SK-N-SH (cell line): ENCODE results near the gene BMPR1A. TPM values are rescaled to one million over a fixed set of nuclear protein-coding genes. Genes with fewer than 3 reads are reported as not detected.

ENCODE experiments used
- CTCF ChIA-PET: fragments of 300-600, 350-600 bp; formaldehyde crosslinking; extraction: SDS; loops from one replicate; lab custom pipeline; 2021; lab: Yijun Ruan, JAX
- POLR2A ChIA-PET: fragments of 350-600 bp; sonication (Branson Sonifier 250); formaldehyde crosslinking; extraction: SDS; loops from one replicate; lab custom pipeline; 2020; ENCODE audit warnings: antibody characterized with exemption, inconsistent platforms; lab: Yijun Ruan, JAX
- DNase-seq: peaks from one replicate; pipeline ENCODE4 v3.0.0; 2012
- H2AFZ ChIP-seq: fragments of 200-600 bp; sonication (generic); 2 replicates; pipeline ENCODE4 v1.8.1; 2016; ENCODE audit warnings: antibody characterized with exemption, mild to moderate bottlenecking, low read depth
- H3F3A ChIP-seq: fragments of 200-600 bp; sonication (generic); replicated peaks from 2 replicates; pipeline ENCODE3; 2016; ENCODE audit warnings: antibody characterized with exemption, mild to moderate bottlenecking; ENCODE audit not compliant: insufficient read depth
- H3K27ac ChIP-seq, 2 experiments: fragments of 200-500 bp in 1 of 2; fragments of 200-600 bp in 1 of 2; sonication (Bioruptor generic) in 1 of 2; sonication (generic), shearing (Covaris generic) in 1 of 2; 2 replicates each; pipeline versions ENCODE4 v1.5.1 to v1.6.1; 2014 to 2016; ENCODE audit warnings: low read depth in 2 of 2, inconsistent platforms in 1 of 2, low read length in 1 of 2, mild to moderate bottlenecking in 1 of 2, mixed read lengths in 1 of 2
- H3K27me3 ChIP-seq: fragments of 200-600 bp; sonication (generic), shearing (Covaris generic); 2 replicates; pipeline ENCODE4 v1.6.1; 2016; ENCODE audit warnings: mixed run types; ENCODE audit not compliant: insufficient read depth
- H3K36me3 ChIP-seq, 2 experiments: fragments of 200-500 bp in 1 of 2; fragments of 200-600 bp in 1 of 2; sonication (Bioruptor generic) in 1 of 2; sonication (generic) in 1 of 2; replicated peaks in 1 of 2; 2 replicates each; pipeline versions ENCODE3 to v1.5.1; 2014 to 2016; ENCODE audit warnings: low read length in 1 of 2, mild to moderate bottlenecking in 1 of 2; ENCODE audit not compliant: insufficient read depth in 2 of 2, control insufficient read depth in 1 of 2
- H3K4me1 ChIP-seq, 2 experiments: fragments of 200-500 bp in 1 of 2; fragments of 200-600 bp in 1 of 2; sonication (Bioruptor generic) in 1 of 2; sonication (generic), shearing (Covaris generic) in 1 of 2; 2 replicates each; pipeline versions ENCODE4 v1.5.1 to v1.6.1; 2014 to 2016; ENCODE audit warnings: low read depth in 1 of 2, low read length in 1 of 2, mixed run types in 1 of 2; ENCODE audit not compliant: insufficient read depth in 2 of 2, control insufficient read depth in 1 of 2
- H3K4me2 ChIP-seq: fragments of 200-600 bp; sonication (generic), shearing (Covaris generic); 2 replicates; pipeline ENCODE4 v1.6.1; 2017; ENCODE audit warnings: mixed run types
- H3K4me3 ChIP-seq, 2 experiments: fragments of 200-500 bp in 1 of 2; fragments of 200-600 bp in 1 of 2; sonication (Bioruptor generic) in 1 of 2; sonication (generic), shearing (Covaris generic) in 1 of 2; 2 replicates each; pipeline versions ENCODE4 v1.5.1 to v1.8.1; 2014 to 2016; ENCODE audit warnings: low read depth in 2 of 2, inconsistent platforms in 1 of 2, low read length in 1 of 2, mild to moderate bottlenecking in 1 of 2, mixed read lengths in 1 of 2, moderate library complexity in 1 of 2
- H3K79me2 ChIP-seq: fragments of 200-600 bp; sonication (generic); 2 replicates; pipeline ENCODE4 v1.8.1; 2017; ENCODE audit warnings: mild to moderate bottlenecking; ENCODE audit not compliant: insufficient read depth
- H3K9ac ChIP-seq: fragments of 200-600 bp; sonication (generic); 2 replicates; pipeline ENCODE4 v1.6.1; 2017; ENCODE audit warnings: mixed run types
- H3K9me2 ChIP-seq: fragments of 200-600 bp; sonication (generic); 2 replicates; pipeline ENCODE4 v1.6.1; 2017; ENCODE audit warnings: mixed run types
- H3K9me3 ChIP-seq: fragments of 200-600 bp; sonication (generic); 2 replicates; pipeline ENCODE4 v1.6.1; 2017; ENCODE audit warnings: mixed run types, mild to moderate bottlenecking, moderate library complexity
- H4K20me1 ChIP-seq: fragments of 200-600 bp; sonication (generic); 2 replicates; pipeline ENCODE4 v1.6.1; 2017; ENCODE audit warnings: mild to moderate bottlenecking, mixed run types; ENCODE audit not compliant: insufficient read depth
- EP300 ChIP-seq, 2 experiments: IDR thresholded peaks; 2 replicates each; pipeline versions ENCODE4 v1.4.0 to v1.6.1; 2012; ENCODE audit warnings: borderline replicate concordance in 1 of 2, low read depth in 1 of 2, low read length in 1 of 2
- FOXJ3 ChIP-seq: sonication (generic); formaldehyde crosslinking; IDR thresholded peaks from 2 replicates; pipeline ENCODE4 v1.5.1; 2020; ENCODE audit warnings: mild to moderate bottlenecking, missing genetic modification reagents
- FOXM1 ChIP-seq: IDR thresholded peaks from 2 replicates; pipeline ENCODE4 v1.4.0; 2012; ENCODE audit warnings: low read depth, mild to moderate bottlenecking
- GABPA ChIP-seq: IDR thresholded peaks from 2 replicates; pipeline ENCODE4 v1.4.0; 2012; ENCODE audit warnings: low read depth, mild to moderate bottlenecking
- NFIC ChIP-seq: IDR thresholded peaks from 2 replicates; pipeline ENCODE4 v1.4.0; 2012; ENCODE audit warnings: borderline replicate concordance
- NRF1 ChIP-seq: IDR thresholded peaks from 2 replicates; pipeline ENCODE4 v1.6.1; 2012; ENCODE audit warnings: low read depth, mild to moderate bottlenecking, low read length
- RCOR1 ChIP-seq: fragments of 150-350 bp; IDR thresholded peaks from 2 replicates; pipeline ENCODE4 v1.6.1; 2017; ENCODE audit warnings: antibody characterized with exemption, low read length
- REST ChIP-seq: IDR thresholded peaks from 2 replicates; pipeline ENCODE4 v1.6.1; 2012; ENCODE audit warnings: mild to moderate bottlenecking, low read depth, low read length, moderate library complexity
- RFX5 ChIP-seq: IDR thresholded peaks from 2 replicates; pipeline ENCODE4 v1.6.1; 2012; ENCODE audit warnings: mild to moderate bottlenecking, improper control_type of control experiment, low read length
- TAF1 ChIP-seq: IDR thresholded peaks from 2 replicates; pipeline ENCODE4 v1.6.1; 2012; ENCODE audit warnings: low read depth, mild to moderate bottlenecking, low read length, moderate library complexity, borderline replicate concordance
- WGBS: methylation state at CpG from one replicate; pipeline ENCODE4 v1.1.6; 2017; ENCODE audit warnings: low lambda C conversion rate; 5-methylcytosine and 5-hydroxymethylcytosine counted together
- polyA plus RNA-seq, 3 experiments: library from polyadenylated mRNA; depleted of rRNA; stranded (reverse); fragments of >200 nt; gene quantifications; 2 replicates each; pipeline ENCODE4 v1.2.3, GENCODE V29; 2012
- TF ChIP-seq, protein P1 (sequence below): IDR thresholded peaks from 2 replicates; pipeline ENCODE4; 2012

Gene BMPR1A
- polyA plus RNA-seq, 1 of the 3 experiments (the other 2 are of a cell fraction) = 12.7 TPM

- H3K27ac ChIP-seq = no peak overlapping the region
- 96% methylated on average over 5 of the region's 5 CpGs for WGBS
- no peak overlapping the region for H3K4me3 ChIP-seq
- ChIA-PET POLR2A (no interaction called here), CTCF (no interaction called here)
- H2AFZ ChIP-seq = no peak overlapping the region
- no peaks in the 10 kb centered on the region for H3K36me3 ChIP-seq
- TF ChIP-seq NRF1 (no peak), REST (no peak), EP300 (IDR thresholded peaks at IDR 0.05; ENCODE audit: borderline replicate concordance in 1 of 2, low read depth in 1 of 2, low read length in 1 of 2) (no peak), FOXJ3 (no peak), FOXM1 (no peak), GABPA (no peak)
- TF ChIP-seq, protein P1, sequence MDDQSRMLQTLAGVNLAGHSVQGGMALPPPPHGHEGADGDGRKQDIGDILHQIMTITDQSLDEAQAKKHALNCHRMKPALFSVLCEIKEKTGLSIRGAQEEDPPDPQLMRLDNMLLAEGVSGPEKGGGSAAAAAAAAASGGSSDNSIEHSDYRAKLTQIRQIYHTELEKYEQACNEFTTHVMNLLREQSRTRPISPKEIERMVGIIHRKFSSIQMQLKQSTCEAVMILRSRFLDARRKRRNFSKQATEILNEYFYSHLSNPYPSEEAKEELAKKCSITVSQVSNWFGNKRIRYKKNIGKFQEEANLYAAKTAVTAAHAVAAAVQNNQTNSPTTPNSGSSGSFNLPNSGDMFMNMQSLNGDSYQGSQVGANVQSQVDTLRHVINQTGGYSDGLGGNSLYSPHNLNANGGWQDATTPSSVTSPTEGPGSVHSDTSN = no peak
- H3K9me3 ChIP-seq = no peaks in the 10 kb centered on the region
- no peak overlapping the region for H3K4me2 ChIP-seq
- H3K79me2 ChIP-seq = peaks cover 99% of the 10 kb centered on the region
- H3K9ac ChIP-seq = no peak overlapping the region
- H3K27me3 ChIP-seq = no peaks in the 10 kb centered on the region
- peaks cover 17% of the 10 kb centered on the region for H4K20me1 ChIP-seq
- no peaks in the 10 kb centered on the region for H3K9me2 ChIP-seq
- no peak for DNase-seq
- peaks cover 3 to 34% of the 10 kb centered on the region in 2 experiments; a peak in 3 of 4 replicates for H3K4me1 ChIP-seq
- peaks cover 29% of the 10 kb centered on the region for H3F3A ChIP-seq
These were observed 45.6 kb downstream of the BMPR1A start for GRCh38 chr10:86801995-86802394.

DNA sequence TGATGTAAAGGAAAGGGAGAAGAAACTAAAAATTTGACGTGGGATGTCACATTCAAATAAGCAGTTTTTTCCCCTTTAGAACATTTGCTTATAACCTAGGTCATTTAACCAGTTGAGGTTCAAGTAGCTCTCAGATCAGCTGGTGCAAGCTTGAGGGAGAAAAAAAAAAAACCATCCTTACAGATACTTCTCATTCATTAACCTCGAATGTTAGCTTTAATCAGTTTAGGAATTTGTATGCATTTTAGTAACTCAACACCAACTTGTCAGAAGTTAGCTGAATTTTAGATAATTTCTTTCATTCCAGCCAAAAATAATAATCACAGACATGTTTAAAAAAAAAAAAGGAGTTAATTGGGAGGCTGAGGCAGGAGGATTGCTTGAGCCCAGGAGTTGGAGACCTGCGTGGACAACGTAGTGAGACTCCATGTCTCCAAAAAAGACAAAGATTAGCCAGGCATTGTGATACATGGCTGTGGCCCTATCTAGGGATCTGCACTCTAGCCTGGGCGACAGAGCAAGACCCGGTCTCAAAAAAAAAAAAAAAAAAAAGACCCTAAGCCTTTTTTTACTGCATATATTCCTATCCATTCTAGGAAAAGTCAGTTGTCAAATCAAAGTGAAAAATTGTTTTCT is 46.2 kb downstream of the BMPR1A start:
- H3K9ac ChIP-seq = no peak overlapping the region
- no peak overlapping the region for H3K4me3 ChIP-seq
- POLR2A ChIA-PET = no interaction called here
- peaks cover 29% of the 10 kb centered on the region for H3F3A ChIP-seq
- no peaks in the 10 kb centered on the region for H3K27me3 ChIP-seq
- no peak for TF ChIP-seq NFIC
- TF ChIP-seq TAF1 = no peak
- TF ChIP-seq RCOR1 = no peak
- no peak for TF ChIP-seq RFX5
- H4K20me1 ChIP-seq = peaks cover 17% of the 10 kb centered on the region
- H2AFZ ChIP-seq = no peak overlapping the region
- peaks cover 97% of the 10 kb centered on the region for H3K79me2 ChIP-seq
- CTCF ChIA-PET = no interaction called here
- no peaks in the 10 kb centered on the region for H3K9me3 ChIP-seq
- DNase-seq = no peak
- WGBS = 85% methylated on average over 6 of the region's 6 CpGs
- no peak overlapping the region for H3K4me2 ChIP-seq
- peaks cover 3 to 30% of the 10 kb centered on the region in 2 experiments; a peak in 3 of 4 replicates for H3K4me1 ChIP-seq
- H3K9me2 ChIP-seq = no peaks in the 10 kb centered on the region
- H3K36me3 ChIP-seq = no peaks in the 10 kb centered on the region
- H3K27ac ChIP-seq = peak overlapping the region in 1 of 2 experiments; percentile 59; a peak in 2 of 4 replicates
